Mesenchymal stem cell (in vitro differentiated cells and primary cell): Measurements from ENCODE around the gene APOL3.
"Not testable (repeated sequence)": the region's sequence is repeated elsewhere in the genome, so short reads cannot be mapped to it uniquely, and the experiment has no call there.

Experiments
- DNase-seq: peaks from one replicate; pipeline ENCODE4 v3.0.0-alpha.2; 2013
- H2AFZ ChIP-seq: one replicate; pipeline ENCODE4 v1.6.1; 2013; ENCODE audit warnings: low read depth, mild to moderate bottlenecking, control low read depth, inconsistent platforms, low read length, moderate library complexity
- H2AK5ac ChIP-seq: 2 replicates; pipeline ENCODE4 v1.6.1; 2013; ENCODE audit warnings: low read length, moderate library complexity, mild to moderate bottlenecking, inconsistent platforms; ENCODE audit not compliant: severe bottlenecking
- H2BK120ac ChIP-seq: one replicate; pipeline ENCODE4 v1.6.1; 2013; ENCODE audit warnings: low read depth, mild to moderate bottlenecking, inconsistent platforms, low read length, moderate library complexity
- H2BK12ac ChIP-seq, 2 experiments: one replicate each; pipeline ENCODE4 v1.6.1; 2013; ENCODE audit warnings: inconsistent platforms in 2 of 2, low read length in 2 of 2, mild to moderate bottlenecking in 2 of 2, moderate library complexity in 2 of 2, control low read depth in 1 of 2
- H2BK15ac ChIP-seq: one replicate; pipeline ENCODE4 v1.6.1; 2013; ENCODE audit warnings: mild to moderate bottlenecking, low read depth, inconsistent platforms; ENCODE audit not compliant: poor library complexity, severe bottlenecking
- H2BK5ac ChIP-seq: 2 replicates; pipeline ENCODE4 v1.6.1; 2013; ENCODE audit warnings: low read depth, mild to moderate bottlenecking, low read length, control low read depth, inconsistent platforms; ENCODE audit not compliant: poor library complexity, severe bottlenecking
- H3K14ac ChIP-seq, 2 experiments: one replicate each; pipeline ENCODE4 v1.6.1; 2013; ENCODE audit warnings: inconsistent platforms in 2 of 2, low read length in 2 of 2, control low read depth in 1 of 2, mild to moderate bottlenecking in 1 of 2, moderate library complexity in 1 of 2
- H3K18ac ChIP-seq, 2 experiments: one replicate each; pipeline ENCODE4 v1.6.1; 2013; ENCODE audit warnings: inconsistent platforms in 2 of 2, low read length in 2 of 2, control low read depth in 1 of 2, low read depth in 1 of 2, mild to moderate bottlenecking in 1 of 2
- H3K23ac ChIP-seq, 2 experiments: one replicate each; pipeline ENCODE4 v1.6.1; 2013; ENCODE audit warnings: inconsistent platforms in 2 of 2, low read length in 2 of 2, mild to moderate bottlenecking in 2 of 2, moderate library complexity in 2 of 2, control low read depth in 1 of 2
- H3K27ac ChIP-seq: 2 replicates; pipeline ENCODE4 v1.5.1; 2013; ENCODE audit warnings: mild to moderate bottlenecking, moderate library complexity, low read length, control low read depth, inconsistent platforms; ENCODE audit not compliant: poor library complexity, severe bottlenecking
- H3K27me3 ChIP-seq, 2 experiments: 2 replicates each; pipeline versions ENCODE4 v1.6.1 to v1.7.0; 2013; ENCODE audit warnings: low read length in 2 of 2, mild to moderate bottlenecking in 2 of 2, moderate library complexity in 2 of 2, control low read depth in 1 of 2, inconsistent platforms in 1 of 2; ENCODE audit not compliant: control insufficient read depth in 1 of 2, insufficient read depth in 1 of 2
- H3K36me3 ChIP-seq, 2 experiments: 2 replicates each; pipeline versions ENCODE4 v1.6.1 to v1.7.0; 2013; ENCODE audit warnings: low read length in 2 of 2, control low read depth in 1 of 2, inconsistent platforms in 1 of 2, low read depth in 1 of 2, mild to moderate bottlenecking in 1 of 2; ENCODE audit not compliant: insufficient read depth in 2 of 2, control insufficient read depth in 1 of 2
- H3K4ac ChIP-seq, 2 experiments: one replicate each; pipeline ENCODE4 v1.6.1; 2013; ENCODE audit warnings: inconsistent platforms in 2 of 2, low read length in 2 of 2, mild to moderate bottlenecking in 2 of 2, moderate library complexity in 2 of 2, control low read depth in 1 of 2, low read depth in 1 of 2
- H3K4me1 ChIP-seq: 2 replicates; pipeline ENCODE4 v1.6.1; 2013; ENCODE audit warnings: low read depth, low read length, control low read depth; ENCODE audit not compliant: control insufficient read depth, insufficient read depth
- H3K4me2 ChIP-seq: 2 replicates; pipeline ENCODE4 v1.6.1; 2013; ENCODE audit warnings: low read length, mild to moderate bottlenecking, inconsistent platforms; ENCODE audit not compliant: poor library complexity, severe bottlenecking
- H3K4me3 ChIP-seq, 2 experiments: 2 replicates each; pipeline versions ENCODE4 v1.5.1 to v1.7.0; 2013; ENCODE audit warnings: low read length in 2 of 2, mild to moderate bottlenecking in 2 of 2, control low read depth in 1 of 2, low read depth in 1 of 2; ENCODE audit not compliant: insufficient read depth in 1 of 2
- H3K79me1 ChIP-seq: replicated peaks from 2 replicates; pipeline ENCODE4 v1.6.1; 2013; ENCODE audit warnings: mild to moderate bottlenecking, control low read depth, low read length, inconsistent platforms; ENCODE audit not compliant: poor library complexity, severe bottlenecking
- H3K9ac ChIP-seq: 2 replicates; pipeline ENCODE4 v1.7.0; 2013; ENCODE audit warnings: mild to moderate bottlenecking, low read length, moderate library complexity
- H3K9me3 ChIP-seq: 2 replicates; pipeline ENCODE4 v1.7.0; 2013; ENCODE audit warnings: mild to moderate bottlenecking, low read length; ENCODE audit not compliant: control insufficient read depth
- H4K8ac ChIP-seq: one replicate; pipeline ENCODE4 v1.6.1; 2013; ENCODE audit warnings: inconsistent platforms, mild to moderate bottlenecking, low read length, moderate library complexity
- H4K91ac ChIP-seq: one replicate; pipeline ENCODE4 v1.6.1; 2013; ENCODE audit warnings: mild to moderate bottlenecking, low read length, inconsistent platforms
- WGBS: methylation state at CpG from one replicate; pipeline ENCODE4 v1.1.7; 2013; ENCODE audit warnings: mixed read lengths; 5-methylcytosine and 5-hydroxymethylcytosine counted together

Gene APOL3

DNA sequence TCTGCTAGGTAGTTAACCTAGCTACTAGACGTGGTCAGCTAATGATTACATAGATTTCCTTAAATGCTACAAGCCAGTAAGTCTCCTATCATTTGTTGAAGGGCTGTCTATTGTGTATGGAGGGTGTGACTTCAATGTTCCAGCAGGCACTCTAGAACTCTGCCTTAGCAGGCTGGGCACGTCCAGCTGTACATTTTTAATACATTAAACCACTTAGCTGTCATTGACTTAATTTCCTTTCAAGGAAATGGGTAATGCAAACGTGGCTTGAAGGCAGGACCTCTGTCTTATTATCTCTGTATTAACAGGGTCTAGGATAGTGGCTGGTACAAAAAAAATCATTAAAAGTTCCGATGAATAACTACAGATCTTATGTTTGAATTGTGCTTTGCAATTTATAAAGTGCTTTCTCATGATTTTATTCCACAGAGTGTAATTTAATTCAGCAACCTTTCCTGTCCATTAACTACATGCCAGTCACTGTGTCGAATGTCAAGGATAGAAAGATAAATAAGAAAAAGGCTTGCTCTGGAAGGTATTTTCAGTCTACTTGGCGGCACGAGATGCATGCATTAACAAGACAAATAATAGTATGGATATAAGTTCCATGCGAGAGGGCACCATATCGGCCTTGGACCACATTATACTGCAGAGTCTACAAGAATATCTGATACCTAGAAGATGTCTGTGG is 60.3 kb downstream of the APOL3 start:
- Histone ChIP-seq H4K8ac (no peak overlapping the region), H3K27me3 (no peaks in the 10 kb centered on the region), H2BK5ac (no peak overlapping the region), H2AK5ac (no peak overlapping the region), H3K4me2 (no peak overlapping the region), H3K4me3 (no peak overlapping the region), H2BK120ac (no peak overlapping the region), H3K9ac (no peak overlapping the region), H3K14ac (no peak overlapping the region), H2BK15ac (no peak overlapping the region), H3K4me1 (no peaks in the 10 kb centered on the region), H2BK12ac (no peak overlapping the region), H3K36me3 (no peaks in the 10 kb centered on the region), H3K9me3 (peaks cover 6% of the 10 kb centered on the region), H4K91ac (no peak overlapping the region), H3K79me1 (no peaks in the 10 kb centered on the region), H2AFZ (no peak overlapping the region), H3K23ac (no peak overlapping the region), H3K18ac (no peak overlapping the region), H3K27ac (no peak overlapping the region), H3K4ac (no peak overlapping the region)
- WGBS: 88% methylated on average over 5 of the region's 9 CpGs
- DNase-seq: no peak

DNA sequence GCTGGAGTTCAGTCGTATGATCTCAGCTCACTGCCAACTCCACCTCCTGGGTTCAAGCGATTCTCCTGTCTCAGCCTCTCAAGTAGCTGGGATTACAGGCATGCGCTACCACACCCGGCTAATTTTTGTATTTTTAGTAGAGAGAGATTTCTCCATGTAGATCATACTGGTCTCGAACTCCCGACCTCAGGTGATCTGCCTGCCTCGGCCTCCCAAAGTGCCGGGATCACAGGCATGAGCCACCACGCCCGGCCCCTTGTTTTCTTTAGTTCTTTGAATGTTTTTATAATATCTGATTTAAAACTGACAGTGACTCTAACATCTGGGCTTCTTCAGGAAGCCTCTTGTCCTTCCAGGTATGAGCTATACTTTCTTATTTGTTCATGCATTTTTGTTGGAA is 61.0 kb downstream of the APOL3 start:
- not testable (repeated sequence) for H3K23ac ChIP-seq, H3K79me1 ChIP-seq, DNase-seq, H3K9me3 ChIP-seq, H2BK12ac ChIP-seq, H3K4me1 ChIP-seq, H3K18ac ChIP-seq, H3K14ac ChIP-seq, H4K8ac ChIP-seq, H2AK5ac ChIP-seq, H3K36me3 ChIP-seq, H2BK5ac ChIP-seq, H2AFZ ChIP-seq, H3K27ac ChIP-seq, H3K4me3 ChIP-seq, H2BK120ac ChIP-seq, H3K9ac ChIP-seq, H3K27me3 ChIP-seq, H3K4ac ChIP-seq, H4K91ac ChIP-seq, H3K4me2 ChIP-seq, H2BK15ac ChIP-seq
- whole genome bisulfite sequencing: 98% methylated on average over 7 of the region's 10 CpGs

DNA sequence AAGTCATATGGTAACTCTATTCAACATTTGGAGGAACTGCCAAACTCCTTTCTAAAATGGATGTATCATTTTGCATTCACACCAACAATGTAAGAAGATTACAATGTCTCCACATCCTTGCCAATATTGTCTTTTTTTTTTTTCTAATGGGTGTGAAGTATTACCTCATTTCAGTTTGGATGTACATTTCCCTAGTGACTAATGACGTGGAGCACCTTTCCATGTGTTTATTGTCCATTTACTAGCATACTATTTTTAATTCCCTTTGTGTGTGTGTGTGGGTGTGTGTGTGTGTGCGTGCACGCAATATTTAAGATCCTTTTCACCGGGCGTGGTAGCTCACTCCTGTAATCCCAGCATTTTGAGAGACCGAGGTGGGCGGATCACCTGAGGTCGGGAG is 62.7 kb downstream of the APOL3 start:
- Histone ChIP-seq H3K4me3 (no peak overlapping the region), H3K9me3 (no peaks in the 10 kb centered on the region), H2BK15ac (no peak overlapping the region), H3K4ac (no peak overlapping the region), H3K9ac (no peak overlapping the region), H4K8ac (no peak overlapping the region), H3K36me3 (no peaks in the 10 kb centered on the region), H2AFZ (no peak overlapping the region), H3K14ac (no peak overlapping the region), H3K27ac (no peak overlapping the region), H3K27me3 (no peaks in the 10 kb centered on the region), H3K18ac (no peak overlapping the region), H3K79me1 (no peaks in the 10 kb centered on the region), H3K23ac (no peak overlapping the region), H2BK12ac (no peak overlapping the region), H3K4me1 (no peaks in the 10 kb centered on the region), H4K91ac (no peak overlapping the region), H3K4me2 (no peak overlapping the region), H2BK5ac (no peak overlapping the region), H2AK5ac (no peak overlapping the region), H2BK120ac (no peak overlapping the region)
- 98% methylated on average over 7 of the region's 8 CpGs for WGBS
- DNase-seq: no peak

DNA sequence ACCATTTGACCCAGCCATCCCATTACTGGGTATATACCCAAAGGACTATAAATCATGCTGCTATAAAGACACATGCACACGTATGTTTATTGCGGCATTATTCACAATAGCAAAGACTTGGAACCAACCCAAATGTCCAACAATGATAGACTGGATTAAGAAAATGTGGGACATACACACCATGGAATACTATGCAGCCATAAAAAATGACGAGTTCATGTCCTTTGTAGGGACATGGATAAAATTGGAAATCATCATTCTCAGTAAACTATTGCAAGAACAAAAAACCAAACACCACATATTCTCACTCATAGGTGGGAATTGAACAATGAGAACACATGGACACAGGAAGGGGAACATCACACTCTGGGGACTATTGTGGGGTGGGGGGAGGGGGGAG is 69.8 kb downstream of the APOL3 start:
- H2BK12ac ChIP-seq, H3K9me3 ChIP-seq, H3K4me3 ChIP-seq, DNase-seq, H3K23ac ChIP-seq, H2AK5ac ChIP-seq, H3K4me1 ChIP-seq, H3K4me2 ChIP-seq, H3K27me3 ChIP-seq, H3K18ac ChIP-seq, H2BK120ac ChIP-seq, H2BK15ac ChIP-seq, H3K27ac ChIP-seq, H4K91ac ChIP-seq, H2BK5ac ChIP-seq, H2AFZ ChIP-seq, H4K8ac ChIP-seq, H3K14ac ChIP-seq, H3K4ac ChIP-seq, H3K79me1 ChIP-seq, H3K36me3 ChIP-seq, H3K9ac ChIP-seq: not testable (repeated sequence)
- no CpG with 5 or more reads among the region's 3 CpGs for WGBS
